Measurements from ENCODE around the gene IMPA2. TPM values are rescaled to one million over a fixed set of nuclear protein-coding genes. Genes with fewer than 3 reads are reported as not detected.

IMPA2 gene
- total RNA-seq, 1 experiment from 2014 or later: 22.4 TPM

DNA sequence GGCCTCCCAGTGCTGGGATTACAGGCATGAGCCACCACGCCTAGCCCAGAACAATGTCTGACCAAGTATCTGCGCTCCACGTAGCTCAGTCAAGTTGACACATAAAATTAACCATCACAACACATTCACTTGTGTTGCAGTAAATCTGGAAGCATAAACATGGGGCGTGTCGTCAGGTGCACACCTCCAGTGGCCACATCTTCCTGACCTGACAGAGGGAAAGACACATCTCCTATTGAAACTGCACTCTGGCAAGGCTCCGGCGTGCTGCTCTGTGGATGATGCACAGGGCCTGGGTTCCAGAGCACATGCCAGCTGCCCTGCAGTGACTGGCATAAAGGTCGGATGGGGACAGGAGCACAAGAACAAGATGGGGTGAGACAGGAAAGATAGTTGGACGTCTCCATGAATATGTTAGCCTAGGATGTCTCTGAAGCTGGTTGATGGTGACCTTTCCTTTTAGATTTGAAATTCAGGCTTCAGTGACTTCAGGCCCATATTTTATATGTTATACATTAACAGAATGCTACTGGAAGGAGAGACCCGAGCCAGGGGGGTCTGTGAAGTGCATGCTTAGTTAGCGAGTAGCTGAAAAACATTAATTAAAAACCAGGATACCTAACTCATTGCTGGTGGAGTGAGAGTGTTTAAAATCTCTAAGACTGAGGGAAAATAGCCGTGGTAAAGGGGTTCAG lies 10.9 kb downstream of the IMPA2 start:
- no TSS peak for BruUV-seq (replicated peaks)
- intact Hi-C loops (cut with micrococcal nuclease; ENCODE audit: unreplicated experiment): no loop called here
- ChIA-PET POLR2A (ENCODE audit: low non-redundant PET) (no interaction called here), CTCF (no interaction called here)
- Histone ChIP-seq H3K27ac (ENCODE audit: low read depth, low read length, poor library complexity, severe bottlenecking) (no peak overlapping the region), H3K27me3 (replicated peaks; ENCODE audit: insufficient read depth, low read depth, low read length, poor library complexity) (no peaks in the 10 kb centered on the region), H3K4me1 (ENCODE audit: insufficient read depth, low read length, poor library complexity, severe bottlenecking) (no peaks in the 10 kb centered on the region), H3K4me3 (ENCODE audit: low read depth, low read length, poor library complexity, severe bottlenecking) (no peak overlapping the region), H3K36me3 (ENCODE audit: insufficient read depth, low read length, poor library complexity, severe bottlenecking) (no peaks in the 10 kb centered on the region), H3K9me3 (ENCODE audit: low read depth, low read length, poor library complexity, severe bottlenecking) (no peaks in the 10 kb centered on the region)
- TF ChIP-seq EZH2 (IDR thresholded peaks at IDR 0.05; ENCODE audit: borderline replicate concordance, low read depth, low read length, poor library complexity, severe bottlenecking): no peak
- TF ChIP-seq, protein P1, sequence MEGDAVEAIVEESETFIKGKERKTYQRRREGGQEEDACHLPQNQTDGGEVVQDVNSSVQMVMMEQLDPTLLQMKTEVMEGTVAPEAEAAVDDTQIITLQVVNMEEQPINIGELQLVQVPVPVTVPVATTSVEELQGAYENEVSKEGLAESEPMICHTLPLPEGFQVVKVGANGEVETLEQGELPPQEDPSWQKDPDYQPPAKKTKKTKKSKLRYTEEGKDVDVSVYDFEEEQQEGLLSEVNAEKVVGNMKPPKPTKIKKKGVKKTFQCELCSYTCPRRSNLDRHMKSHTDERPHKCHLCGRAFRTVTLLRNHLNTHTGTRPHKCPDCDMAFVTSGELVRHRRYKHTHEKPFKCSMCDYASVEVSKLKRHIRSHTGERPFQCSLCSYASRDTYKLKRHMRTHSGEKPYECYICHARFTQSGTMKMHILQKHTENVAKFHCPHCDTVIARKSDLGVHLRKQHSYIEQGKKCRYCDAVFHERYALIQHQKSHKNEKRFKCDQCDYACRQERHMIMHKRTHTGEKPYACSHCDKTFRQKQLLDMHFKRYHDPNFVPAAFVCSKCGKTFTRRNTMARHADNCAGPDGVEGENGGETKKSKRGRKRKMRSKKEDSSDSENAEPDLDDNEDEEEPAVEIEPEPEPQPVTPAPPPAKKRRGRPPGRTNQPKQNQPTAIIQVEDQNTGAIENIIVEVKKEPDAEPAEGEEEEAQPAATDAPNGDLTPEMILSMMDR (conservative IDR thresholded peaks at IDR 0.05; ENCODE audit: low read depth, low read length): no peak
- DNase-seq (ENCODE audit: low spot score): no peak

DNA sequence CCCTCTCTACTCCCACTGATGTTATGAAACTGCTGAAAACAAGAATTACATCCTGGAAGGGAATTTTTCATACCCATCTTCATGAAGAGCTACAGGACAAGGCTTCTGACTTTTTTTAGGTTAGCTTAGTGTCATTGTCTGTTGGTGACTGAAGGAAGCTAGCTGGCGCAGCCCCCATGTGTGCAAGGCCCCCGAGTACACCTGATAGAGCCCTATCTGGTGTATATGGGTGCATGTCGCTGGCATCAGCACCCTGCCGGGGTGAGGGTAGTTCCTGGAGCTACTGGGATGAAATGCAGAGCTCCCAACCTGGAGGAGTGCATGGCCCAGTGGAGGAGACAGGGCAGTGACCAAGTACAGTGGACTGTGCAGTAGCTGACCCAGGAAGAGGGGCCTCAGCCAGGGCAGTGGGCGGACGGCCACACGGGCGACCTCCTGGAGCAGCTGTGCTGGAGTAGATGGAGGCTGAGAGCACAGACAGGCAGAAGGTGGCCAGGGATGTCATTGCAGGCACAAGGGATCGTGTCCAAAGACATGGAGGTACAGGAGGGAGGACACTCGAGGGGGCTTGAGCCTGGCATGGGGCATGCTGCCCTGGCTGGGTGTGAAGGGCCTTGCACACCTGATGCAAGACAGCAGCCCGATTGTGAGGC lies 12.1 kb downstream of the IMPA2 start:
- Histone ChIP-seq H3K4me3 (ENCODE audit: low read depth, low read length, poor library complexity, severe bottlenecking) (no peak overlapping the region), H3K4me1 (ENCODE audit: insufficient read depth, low read length, poor library complexity, severe bottlenecking) (no peaks in the 10 kb centered on the region), H3K27ac (ENCODE audit: low read depth, low read length, poor library complexity, severe bottlenecking) (no peak overlapping the region), H3K36me3 (ENCODE audit: insufficient read depth, low read length, poor library complexity, severe bottlenecking) (no peaks in the 10 kb centered on the region), H3K27me3 (replicated peaks; ENCODE audit: insufficient read depth, low read depth, low read length, poor library complexity) (no peaks in the 10 kb centered on the region), H3K9me3 (ENCODE audit: low read depth, low read length, poor library complexity, severe bottlenecking) (no peaks in the 10 kb centered on the region)
- ChIA-PET POLR2A (ENCODE audit: low non-redundant PET) (no interaction called here), CTCF (interaction anchor here (1.0 kb wide), 1 partner anchor 55 kb away, joined by 5 read pairs; no protein-coding TSS in a partner anchor)
- BruUV-seq (replicated peaks): no TSS peak
- DNase-seq (ENCODE audit: low spot score): no peak
- no peak for TF ChIP-seq EZH2 (IDR thresholded peaks at IDR 0.05; ENCODE audit: borderline replicate concordance, low read depth, low read length, poor library complexity, severe bottlenecking)
- TF ChIP-seq, protein P1 (conservative IDR thresholded peaks at IDR 0.05; ENCODE audit: low read depth, low read length): no peak
- intact Hi-C loops (cut with micrococcal nuclease; ENCODE audit: unreplicated experiment): no loop called here

DNA sequence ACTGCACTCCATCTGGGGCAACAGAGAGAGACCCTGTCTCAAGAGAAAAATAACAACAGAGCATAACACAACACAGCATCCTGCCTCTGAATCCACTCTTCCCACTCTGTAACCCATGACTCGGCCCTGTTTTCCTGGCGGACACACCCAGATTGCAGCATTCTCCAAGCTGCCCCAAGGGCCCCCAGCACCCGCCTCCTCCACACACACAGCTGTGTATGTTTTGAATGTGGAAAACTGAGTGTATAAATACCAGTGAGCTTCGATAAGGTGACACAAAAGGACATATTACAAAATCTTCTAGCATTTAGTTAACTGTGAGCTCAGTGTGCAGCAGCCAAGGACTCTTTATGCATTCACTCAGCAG lies 13.0 kb downstream of the IMPA2 start:
- Histone ChIP-seq H3K27me3 (replicated peaks; ENCODE audit: insufficient read depth, low read depth, low read length, poor library complexity) (no peaks in the 10 kb centered on the region), H3K27ac (ENCODE audit: low read depth, low read length, poor library complexity, severe bottlenecking) (no peak overlapping the region), H3K36me3 (ENCODE audit: insufficient read depth, low read length, poor library complexity, severe bottlenecking) (no peaks in the 10 kb centered on the region), H3K9me3 (ENCODE audit: low read depth, low read length, poor library complexity, severe bottlenecking) (no peaks in the 10 kb centered on the region), H3K4me3 (ENCODE audit: low read depth, low read length, poor library complexity, severe bottlenecking) (no peak overlapping the region), H3K4me1 (ENCODE audit: insufficient read depth, low read length, poor library complexity, severe bottlenecking) (no peaks in the 10 kb centered on the region)
- ChIA-PET CTCF (interaction anchor here (1.0 to 3.8 kb wide), 3 partner anchors 57 to 74 kb away, joined by 3 to 82 read pairs (median 3); no protein-coding TSS in a partner anchor), POLR2A (ENCODE audit: low non-redundant PET) (no interaction called here)
- BruUV-seq (replicated peaks): no TSS peak
- intact Hi-C loops (cut with micrococcal nuclease; ENCODE audit: unreplicated experiment): no loop called here
- TF ChIP-seq EZH2 (IDR thresholded peaks at IDR 0.05; ENCODE audit: borderline replicate concordance, low read depth, low read length, poor library complexity, severe bottlenecking): no peak
- TF ChIP-seq, protein P1 (conservative IDR thresholded peaks at IDR 0.05; ENCODE audit: low read depth, low read length): no peak
- DNase-seq (ENCODE audit: low spot score): no peak

All from A673 (cell line).